KMS-11 (cell line): ENCODE data around the gene ARL15.

Source experiments
- H2AFZ ChIP-seq: fragments of 200-600 bp; sonication (generic); 2 replicates; pipeline ENCODE4 v1.6.1; 2016; ENCODE audit warnings: antibody characterized with exemption, mixed run types, low read depth
- H3K27ac ChIP-seq: fragments of 200-600 bp; sonication (generic); 2 replicates; pipeline ENCODE4 v1.6.1; 2016; ENCODE audit warnings: mild to moderate bottlenecking, mixed run types
- H3K27me3 ChIP-seq: fragments of 200-600 bp; sonication (generic); 2 replicates; pipeline ENCODE4 v1.6.1; 2017; ENCODE audit warnings: mild to moderate bottlenecking, low read depth, mixed run types, moderate library complexity; ENCODE audit not compliant: insufficient read depth
- H3K36me3 ChIP-seq: fragments of 200-600 bp; sonication (generic); 2 replicates; pipeline ENCODE4 v1.6.1; 2017; ENCODE audit warnings: mild to moderate bottlenecking, mixed run types; ENCODE audit not compliant: insufficient read depth
- H3K4me1 ChIP-seq: fragments of 200-600 bp; sonication (generic); 2 replicates; pipeline ENCODE4 v1.6.1; 2016; ENCODE audit warnings: mild to moderate bottlenecking, low read depth, mixed run types; ENCODE audit not compliant: poor library complexity, severe bottlenecking
- H3K4me2 ChIP-seq: fragments of 200-600 bp; sonication (generic); 2 replicates; pipeline ENCODE4 v1.7.0; 2016; ENCODE audit warnings: mild to moderate bottlenecking, mixed run types
- H3K4me3 ChIP-seq: fragments of 200-600 bp; sonication (generic); IDR thresholded peaks from 2 replicates; pipeline ENCODE4 v1.6.1; 2017; ENCODE audit warnings: low read depth, low read length, mixed read lengths; ENCODE audit not compliant: insufficient read depth
- H3K79me2 ChIP-seq: fragments of 200-600 bp; sonication (generic); 2 replicates; pipeline ENCODE4 v1.6.1; 2016; ENCODE audit warnings: low read depth, mixed run types; ENCODE audit not compliant: insufficient read depth
- H3K9ac ChIP-seq: fragments of 200-600 bp; sonication (generic); 2 replicates; pipeline ENCODE4 v1.6.1; 2016; ENCODE audit warnings: mild to moderate bottlenecking, mixed run types
- H4K20me1 ChIP-seq: fragments of 200-600 bp; sonication (generic); 2 replicates; pipeline ENCODE4 v1.6.1; 2016; ENCODE audit warnings: mild to moderate bottlenecking, mixed run types; ENCODE audit not compliant: insufficient read depth
- CTCF ChIP-seq: fragments of 200-600 bp; sonication (generic); conservative IDR thresholded peaks from 2 replicates; pipeline ENCODE4 v1.6.1; 2017; ENCODE audit warnings: low read depth, mild to moderate bottlenecking, antibody characterized with exemption, low read length, moderate library complexity, mixed read lengths

The ARL15 gene

GRCh38 chr5:54022223-54022622, 288.1 kb downstream of the ARL15 start:
- Histone ChIP-seq H3K27me3 (no peaks in the 10 kb centered on the region), H3K36me3 (no peaks in the 10 kb centered on the region), H3K9ac (no peak overlapping the region), H4K20me1 (no peaks in the 10 kb centered on the region), H3K4me3 (no peak overlapping the region), H3K27ac (no peak overlapping the region), H2AFZ (no peak overlapping the region), H3K4me2 (peak overlapping the region; percentile 37; the same call in 1 of the 2 replicates), H3K4me1 (peaks cover 21% of the 10 kb centered on the region), H3K79me2 (no peaks in the 10 kb centered on the region)
- TF ChIP-seq CTCF: no peak

DNA sequence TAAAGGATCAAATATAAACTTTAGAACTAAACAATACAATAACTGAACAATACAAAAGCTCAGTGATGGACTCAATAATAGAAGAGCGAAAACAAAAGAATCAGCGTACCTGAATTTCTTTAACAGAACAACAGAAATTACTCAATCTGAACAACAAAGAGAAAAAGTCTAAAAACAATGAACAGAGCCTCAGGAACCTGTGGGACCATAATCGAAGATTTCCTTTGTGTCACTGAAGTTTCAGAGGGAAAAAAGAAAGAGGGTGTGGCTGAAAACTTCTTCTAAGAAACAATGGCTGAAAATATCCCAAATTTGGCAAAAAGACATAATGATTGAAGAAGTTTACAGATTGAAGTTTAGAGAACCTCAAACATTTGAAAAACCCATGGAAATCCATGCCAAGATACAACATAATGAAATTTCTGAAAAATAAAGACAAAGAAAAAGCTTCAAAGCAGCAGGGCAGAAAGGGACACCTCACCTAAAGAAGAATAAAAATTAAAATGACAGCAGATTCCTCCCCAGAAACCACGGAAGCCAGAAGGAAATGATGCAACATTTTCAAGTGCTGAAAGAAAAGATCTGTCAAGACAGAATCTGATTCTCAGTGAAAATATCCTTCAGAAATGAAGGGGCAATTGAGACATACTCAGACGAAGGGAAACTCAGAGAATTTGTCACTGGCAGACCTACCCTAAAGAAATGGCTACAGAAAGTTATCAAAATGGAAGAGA, 288.8 kb downstream of the ARL15 start:
- Histone ChIP-seq H3K79me2 (no peaks in the 10 kb centered on the region), H3K4me1 (peaks cover 21% of the 10 kb centered on the region), H3K27me3 (no peaks in the 10 kb centered on the region), H2AFZ (no peak overlapping the region), H3K4me3 (no peak overlapping the region), H4K20me1 (no peaks in the 10 kb centered on the region), H3K27ac (no peak overlapping the region; the same call in 1 of the 2 replicates), H3K36me3 (no peaks in the 10 kb centered on the region), H3K4me2 (peak overlapping the region; percentile 37), H3K9ac (no peak overlapping the region)
- TF ChIP-seq CTCF: no peak

DNA sequence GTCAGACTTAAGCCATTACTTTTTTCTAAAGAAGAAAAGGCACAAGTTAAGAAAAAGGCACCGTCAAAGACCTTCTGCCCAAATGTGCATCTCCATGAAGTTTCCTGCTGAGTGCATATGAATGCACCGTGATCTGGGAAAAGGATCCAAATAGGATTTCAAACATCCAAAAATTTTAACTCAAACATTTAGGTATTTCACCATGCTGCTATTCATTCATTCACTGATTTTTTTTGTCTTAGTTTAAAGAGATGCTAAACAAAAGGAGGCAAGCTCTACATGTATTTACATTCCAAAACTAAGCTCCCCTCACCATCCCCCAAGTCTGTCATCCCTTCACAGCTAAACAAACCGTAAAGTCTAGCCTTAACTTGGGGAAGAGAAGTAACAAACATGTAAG, 291.9 kb downstream of the ARL15 start:
- no peaks in the 10 kb centered on the region for H3K79me2 ChIP-seq
- H4K20me1 ChIP-seq: no peaks in the 10 kb centered on the region
- no peak for TF ChIP-seq CTCF
- H2AFZ ChIP-seq: no peak overlapping the region
- H3K9ac ChIP-seq: no peak overlapping the region
- H3K27me3 ChIP-seq: no peaks in the 10 kb centered on the region
- H3K4me2 ChIP-seq: no peak overlapping the region
- H3K4me3 ChIP-seq: no peak overlapping the region
- no peaks in the 10 kb centered on the region for H3K36me3 ChIP-seq
- no peak overlapping the region for H3K27ac ChIP-seq
- peaks cover 21% of the 10 kb centered on the region for H3K4me1 ChIP-seq

DNA sequence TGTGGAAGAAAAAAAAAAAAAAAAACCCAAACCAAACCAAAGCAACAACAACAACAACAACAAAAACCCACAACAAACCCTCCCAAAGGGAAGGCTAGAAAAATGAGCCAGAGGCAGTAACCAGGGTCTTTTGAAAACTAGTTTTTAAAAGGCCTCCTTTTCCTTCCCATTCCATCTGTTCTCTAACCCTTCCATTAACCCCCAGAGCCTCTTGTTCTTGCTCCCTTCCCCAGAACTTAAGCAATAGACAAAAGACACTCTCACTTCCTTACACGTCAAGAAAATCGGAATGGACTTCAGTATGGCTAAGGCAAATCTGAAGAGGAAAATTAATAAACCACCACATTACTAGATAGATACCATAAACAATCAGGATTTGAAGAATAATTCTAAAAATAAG, 292.8 kb downstream of the ARL15 start:
- Histone ChIP-seq H3K9ac (no peak overlapping the region), H2AFZ (no peak overlapping the region), H3K4me2 (no peak overlapping the region), H3K36me3 (no peaks in the 10 kb centered on the region), H3K4me3 (no peak overlapping the region), H3K27ac (no peak overlapping the region), H3K4me1 (peaks cover 19% of the 10 kb centered on the region), H3K27me3 (no peaks in the 10 kb centered on the region), H4K20me1 (no peaks in the 10 kb centered on the region), H3K79me2 (no peaks in the 10 kb centered on the region)
- TF ChIP-seq CTCF: no peak
